Left cardiac atrium (tissue), 4 donors: ENCODE results near the gene TPBGL. TPM values are rescaled to one million over a fixed set of nuclear protein-coding genes. Genes with fewer than 3 reads are reported as not detected.
A peak's percentile ranks its signal among the peaks of the same experiment; 100 is the strongest.

ENCODE experiments used
- ATAC-seq, 2 donors: fragments of 200-7000 bp; cut with Tn5 transposase; one replicate each; pipeline ENCODE4 v1.9.1; 2020; ENCODE audit warnings: mild to moderate bottlenecking in 2 of 2, moderate library complexity in 2 of 2
- DNase-seq: peaks from one replicate; pipeline ENCODE4 v3.0.0-alpha.2; 2020
- intact Hi-C, 2 donors: fragments of 100-400 bp; cut with DNase I; formaldehyde crosslinking; loops; one replicate each; pipeline versions ENCODE4 v1.14.1 to v1.15.1; 2022 to 2023
- total RNA-seq, 2 donors: library from RNA; stranded (reverse); fragmentation: NEBNext Ultra II Directional; extraction: Animal tissue kit (Norgen Biotek cat#: 25700); gene quantifications; one replicate each; pipeline ENCODE4 v1.2.1, GENCODE V29; 2021
- donor health status: DM: no; HTN: yes; CAD: no.
- donor health status: DM: no; HTN: yes; CAD: no; lungs with severe emphysema.
- donor health status: DM: yes; HTN: yes; CAD: no.
- donor health status: Dilated cardiomyopathy.

Gene TPBGL
- total RNA-seq, 2 donors from 2014 or later = 0.21 to 0.42 TPM

DNA sequence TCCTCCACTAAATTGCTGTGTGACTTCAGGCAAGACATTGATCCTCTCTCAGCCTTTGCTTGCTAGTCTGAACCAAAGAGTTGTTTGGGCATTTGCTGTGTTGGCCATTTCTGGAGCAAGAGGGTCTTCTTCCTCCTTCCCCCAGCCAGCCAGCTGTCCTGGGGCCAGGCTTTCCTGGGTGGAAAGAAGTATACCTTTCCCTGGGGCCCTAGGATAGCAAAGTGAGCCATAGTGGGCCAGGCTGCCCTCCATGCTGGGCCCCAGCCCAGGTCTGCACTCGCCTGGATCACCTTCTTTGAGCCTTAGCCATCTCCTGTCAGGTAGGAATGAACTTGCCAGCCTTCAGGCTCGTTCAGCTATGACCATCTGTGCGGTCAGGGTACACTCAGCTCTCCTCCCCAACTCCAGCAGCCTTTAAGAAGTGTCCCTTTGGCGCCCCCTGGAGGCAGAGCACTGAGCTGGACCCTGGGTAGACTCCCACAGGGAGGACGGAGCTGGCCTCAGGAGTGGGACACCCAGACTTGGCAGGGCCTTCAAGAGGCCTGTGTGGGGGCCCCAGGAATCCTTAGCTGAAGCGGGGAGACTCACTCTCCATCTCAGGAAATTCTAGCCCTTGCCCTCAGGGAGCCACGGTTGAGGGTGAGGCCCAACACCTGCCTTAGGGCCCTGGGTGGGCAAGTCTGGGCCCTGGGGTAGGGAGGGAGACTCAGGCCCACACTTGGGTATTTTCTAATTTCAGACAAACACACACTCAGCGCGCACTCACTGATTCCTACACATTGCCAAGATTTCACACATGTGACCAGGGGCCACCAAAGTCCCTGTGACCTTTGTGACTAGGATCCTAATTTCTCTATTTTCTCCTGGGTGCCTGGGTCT, 35.6 kb upstream of the TPBGL start:
- ATAC-seq (peak; percentile 95 to 96), DNase-seq (peak; percentile 92)
- intact Hi-C loops = loop anchor here (1.0 to 5.0 kb wide), 4 partner anchors 37 to 61 kb away; partner anchors contain the start of gene TPBGL (in 1 of the 2)

DNA sequence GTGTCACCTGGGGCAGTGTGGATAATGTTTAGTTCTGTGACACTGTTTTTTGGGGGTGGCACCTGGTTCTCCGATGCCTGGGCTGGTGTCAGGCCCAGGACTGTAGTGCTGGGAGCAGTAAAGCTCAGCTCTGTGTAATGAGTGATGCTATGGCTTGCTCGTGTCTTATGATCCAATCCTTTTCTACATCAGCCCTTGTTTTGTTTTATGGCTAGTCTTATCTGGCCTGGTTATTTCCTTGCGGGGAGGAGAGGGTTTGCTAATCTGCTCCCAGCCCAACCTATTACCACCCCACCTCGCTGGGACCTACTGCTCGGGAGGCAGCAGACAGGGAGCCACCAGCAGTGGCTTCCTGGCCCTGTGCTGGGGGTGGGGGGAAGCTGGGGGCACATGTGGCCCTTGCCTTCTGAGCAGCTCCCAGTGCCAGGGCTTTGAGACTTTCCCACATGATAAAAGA, 35.0 kb upstream of the TPBGL start:
- ATAC-seq (no peak), DNase-seq (no peak)
- intact Hi-C loops = loop anchor here (1.0 to 5.0 kb wide), 4 partner anchors 37 to 61 kb away; partner anchors contain the start of gene TPBGL (in 1 of the 2)

DNA sequence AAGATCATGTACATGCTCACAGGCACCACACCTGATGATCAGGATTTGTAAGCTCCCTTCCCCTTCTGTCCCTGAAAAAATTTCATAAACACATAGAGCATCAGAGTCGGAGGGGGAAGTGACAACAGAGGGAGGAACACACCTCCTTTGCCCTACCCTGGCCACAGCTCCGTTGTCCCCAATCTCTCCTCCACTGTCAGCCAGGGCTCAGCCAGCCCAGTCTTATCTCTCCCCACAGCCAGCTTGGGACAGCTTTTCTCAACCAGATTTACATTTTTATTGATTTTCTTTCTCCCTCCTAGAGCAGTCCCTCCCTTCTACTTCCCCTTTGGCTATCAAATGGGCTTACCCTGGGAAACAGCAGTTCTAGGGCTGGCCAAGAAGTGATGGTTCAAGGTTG, 32.1 kb upstream of the TPBGL start:
- intact Hi-C loops = loop anchor here (5.0 kb wide), 2 partner anchors 34 to 39 kb away; partner anchors contain the start of gene TPBGL (in 1 of the 2)
- ATAC-seq = no peak
- no peak for DNase-seq

DNA sequence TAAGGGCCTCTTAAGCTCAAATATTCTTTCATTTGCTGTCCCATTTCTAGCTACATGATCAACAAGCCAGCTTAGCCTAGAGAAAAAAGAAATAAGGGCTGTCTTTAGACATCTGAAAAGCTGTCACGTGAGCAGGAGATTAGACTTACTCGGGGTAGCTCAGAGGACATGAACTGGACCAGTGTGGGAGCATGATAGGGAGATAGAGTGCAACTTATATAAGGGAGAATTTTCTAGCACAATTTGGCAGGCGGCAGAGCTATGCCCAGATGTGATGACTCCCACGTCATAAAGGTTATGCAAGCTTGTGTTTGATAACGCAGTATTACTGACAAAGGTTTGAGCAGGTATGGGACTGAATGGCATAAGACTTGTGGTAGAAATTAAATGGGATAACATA, 28.2 kb upstream of the TPBGL start:
- intact Hi-C loops = no loop called here
- DNase-seq (no peak), ATAC-seq (no peak)

DNA sequence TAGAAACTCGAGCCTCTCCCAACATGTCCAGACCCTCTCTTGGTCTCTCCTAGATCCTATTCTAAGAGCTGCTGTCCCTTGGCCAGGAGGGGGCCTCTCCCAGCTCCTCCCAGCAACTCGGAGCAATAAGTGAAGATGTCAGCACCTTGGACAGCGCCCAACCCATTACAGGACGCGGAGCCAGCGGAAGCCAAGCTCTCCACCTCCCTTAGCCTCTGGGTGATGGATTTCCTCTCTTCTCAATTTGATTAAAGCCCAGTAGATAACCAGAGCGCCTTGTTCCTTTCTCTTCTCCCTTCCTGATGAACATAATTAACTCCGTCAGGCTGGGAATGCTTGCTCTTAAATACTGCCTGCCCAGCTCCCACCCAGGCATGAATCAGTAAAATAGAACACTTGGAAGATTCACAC, 26.2 kb upstream of the TPBGL start:
- intact Hi-C loops = no loop called here
- ATAC-seq = peak; percentile 53 to 80
- peak; percentile 88 for DNase-seq

DNA sequence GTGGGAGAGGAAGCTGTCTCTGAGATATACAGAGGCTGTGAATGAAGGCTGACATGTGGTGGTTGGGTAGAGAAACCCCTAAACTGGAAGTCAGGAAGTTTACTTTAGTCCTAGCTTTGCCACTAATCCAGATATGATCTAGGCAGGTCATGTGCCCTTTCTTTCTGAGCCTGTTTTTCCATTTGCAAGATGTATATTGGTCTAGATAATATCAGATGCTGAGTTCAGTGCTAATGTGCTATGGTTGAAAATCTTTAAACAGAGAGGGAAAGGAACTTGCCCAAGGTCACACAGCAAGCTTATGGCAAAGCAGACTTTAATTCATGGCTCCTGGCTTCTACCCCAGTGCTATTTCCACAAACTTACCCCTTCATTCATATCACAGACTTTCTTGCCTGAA, 25.7 kb upstream of the TPBGL start:
- no peak for ATAC-seq
- intact Hi-C loops = no loop called here

DNA sequence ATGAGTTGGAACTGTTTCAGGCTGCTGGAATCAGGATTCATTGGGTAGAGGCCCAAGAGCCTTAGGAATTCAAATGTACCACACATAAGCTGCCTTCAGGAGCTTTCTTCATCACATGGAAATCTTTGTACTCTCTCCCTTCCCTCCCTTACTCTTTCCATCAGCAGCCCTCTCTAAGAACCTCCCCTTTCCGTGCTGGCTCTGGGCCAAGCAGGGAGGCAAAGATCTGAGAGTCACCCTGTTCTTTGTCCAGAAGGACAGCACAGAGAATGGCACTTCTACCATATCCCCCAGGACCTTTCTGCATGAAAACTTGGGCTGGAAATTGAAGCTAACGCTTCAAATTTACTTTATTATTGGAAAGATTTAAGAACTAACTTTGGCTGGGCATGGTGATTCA, 20.7 kb upstream of the TPBGL start:
- ATAC-seq (no peak), DNase-seq (no peak)
- intact Hi-C loops = no loop called here

More for the DNA sequence above, 25.7 kb upstream of the TPBGL start:
- no peak for DNase-seq

DNA sequence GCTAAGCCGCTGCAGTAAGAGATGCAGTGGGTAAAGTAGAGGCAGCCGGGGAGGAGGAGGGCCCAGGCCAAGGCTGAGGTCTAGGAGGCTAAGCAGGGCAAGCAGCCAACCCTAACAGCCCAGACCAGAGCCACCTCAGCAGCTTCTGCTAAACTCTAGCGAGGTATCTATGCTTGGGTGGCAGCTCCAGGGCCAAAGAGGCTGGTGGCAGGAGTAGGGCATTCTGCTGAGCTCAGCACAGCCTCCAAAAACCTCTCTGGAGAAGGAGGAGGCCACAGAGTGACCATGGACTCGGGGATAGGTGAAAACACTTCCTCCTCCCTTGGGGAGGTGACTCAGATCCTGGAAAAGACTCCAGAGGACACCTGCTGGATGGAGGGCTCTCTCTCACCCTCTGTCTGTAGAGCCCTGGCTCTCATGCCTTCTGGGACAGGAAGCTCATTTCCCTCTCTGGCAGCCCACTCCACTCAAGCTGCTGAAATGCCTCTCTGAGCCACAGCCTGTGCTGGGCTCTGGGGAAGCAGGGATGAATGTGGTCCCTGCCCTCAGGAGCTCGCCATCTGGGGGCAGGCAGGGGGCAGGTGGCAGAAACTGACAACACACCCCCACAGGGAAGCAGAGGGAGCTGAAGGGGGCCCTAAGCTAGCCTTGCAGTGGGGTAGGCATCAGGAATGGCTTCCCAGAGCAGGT, 16.5 kb upstream of the TPBGL start:
- intact Hi-C loops = no loop called here
- no peak for DNase-seq

DNA sequence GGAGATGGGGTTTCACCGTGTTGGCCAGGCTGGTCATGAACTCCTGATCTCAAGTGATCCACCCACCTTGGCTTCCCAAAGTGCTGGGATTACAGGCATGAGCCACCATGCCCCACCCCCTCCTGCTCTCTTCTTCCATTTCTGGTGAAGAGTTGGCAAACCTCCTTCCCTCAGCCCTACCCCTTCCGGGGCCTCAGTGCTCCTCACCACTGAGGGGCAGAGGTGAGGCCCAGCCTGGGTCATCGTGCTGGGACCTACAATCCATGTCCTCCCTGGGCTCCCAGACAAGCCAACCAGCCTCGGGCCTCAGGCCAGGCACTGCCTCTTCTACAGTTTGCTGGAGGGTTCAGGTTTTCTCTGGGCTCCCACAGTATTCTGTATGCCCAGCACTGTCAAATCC, 14.8 kb upstream of the TPBGL start:
- intact Hi-C loops = no loop called here
- ATAC-seq (no peak), DNase-seq (no peak)

More for the DNA sequence above, 16.5 kb upstream of the TPBGL start:
- no peak for ATAC-seq

DNA sequence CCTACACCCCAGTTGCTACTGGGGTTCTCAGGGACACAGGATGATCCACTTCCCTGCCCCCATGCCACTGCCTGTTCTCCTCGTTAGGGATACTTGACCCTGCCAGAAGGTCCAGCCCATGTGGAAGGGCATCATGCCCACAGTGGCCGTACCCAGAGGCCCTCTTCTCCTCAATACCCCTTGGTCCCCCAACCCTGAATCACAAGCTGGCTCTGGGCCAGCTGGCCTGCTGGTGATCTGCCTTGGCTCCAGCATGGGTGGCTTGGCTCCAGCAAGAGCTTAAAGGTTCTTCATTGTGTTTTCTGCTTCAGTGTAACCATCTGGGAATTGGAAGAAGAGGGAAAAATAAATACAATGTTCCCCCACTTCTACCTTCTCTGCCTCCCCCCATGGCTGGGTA, 11.1 kb upstream of the TPBGL start:
- intact Hi-C loops = no loop called here
- ATAC-seq = no peak
- no peak for DNase-seq

DNA sequence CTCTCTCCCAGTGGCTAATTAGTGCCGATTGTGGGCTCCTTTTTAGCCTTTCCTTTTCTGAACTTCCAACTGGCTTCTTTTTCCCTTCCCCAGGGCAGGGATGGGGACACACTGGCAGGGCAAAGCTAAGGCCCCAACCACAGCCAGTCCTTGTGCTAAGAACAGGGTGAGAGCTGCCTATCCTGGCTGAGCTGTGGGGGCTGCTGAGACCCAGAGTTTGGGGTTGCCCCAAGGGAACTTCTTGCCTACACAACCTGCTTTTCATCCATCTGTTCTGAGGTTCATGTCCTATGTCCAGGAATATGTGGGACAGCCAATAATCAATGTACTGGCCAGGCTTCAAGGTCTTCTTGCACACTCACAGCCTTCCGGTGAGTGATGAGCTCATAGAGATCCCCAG, 10.0 kb upstream of the TPBGL start:
- DNase-seq = no peak

DNA sequence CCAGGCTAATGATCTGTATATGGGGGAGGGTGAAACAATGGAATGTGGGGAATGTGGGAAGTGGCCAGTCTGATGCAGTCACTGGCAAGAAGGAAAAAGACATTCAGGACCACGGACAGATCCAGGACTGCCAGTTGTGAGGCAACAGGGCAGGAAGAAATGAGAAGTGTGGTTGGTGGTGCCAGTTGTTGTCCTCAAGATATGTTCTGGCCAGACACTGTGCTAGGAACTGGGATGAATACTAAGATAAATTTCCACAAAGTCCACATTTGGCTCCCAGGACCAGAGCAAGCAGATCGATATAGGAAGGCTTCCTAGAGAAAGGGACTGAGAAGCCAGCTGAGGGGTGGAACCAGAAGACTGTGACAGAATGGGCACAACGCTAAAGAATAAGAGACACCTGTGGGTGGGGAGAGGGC, 6.8 kb upstream of the TPBGL start:
- intact Hi-C loops = no loop called here
- peak in 1 of 2 donors; percentile 53 for ATAC-seq
- DNase-seq = no peak

More for the DNA sequence above, 10.0 kb upstream of the TPBGL start:
- intact Hi-C loops = no loop called here
- ATAC-seq = no peak

DNA sequence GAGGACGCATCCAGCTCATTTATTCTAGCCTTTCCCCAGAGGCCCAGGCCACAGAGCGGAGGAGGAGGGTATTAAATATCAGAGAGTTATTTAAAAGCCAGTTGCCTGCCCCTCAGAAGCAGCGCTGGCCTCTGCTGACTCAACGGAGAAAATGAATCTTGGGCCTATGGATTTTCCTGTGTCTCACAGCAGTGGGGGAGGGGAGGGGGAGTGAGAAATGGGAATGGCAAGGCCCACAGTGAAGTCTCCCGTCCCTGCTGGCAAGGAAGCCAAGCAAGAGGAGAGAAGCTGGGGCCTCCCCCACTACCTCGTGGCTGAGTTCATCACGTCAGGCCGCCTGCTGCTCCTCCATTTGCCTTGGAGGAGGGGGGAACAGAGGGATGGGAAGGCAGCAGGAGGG, 4.5 kb upstream of the TPBGL start:
- ATAC-seq (no peak), DNase-seq (no peak)
- intact Hi-C loops = no loop called here

DNA sequence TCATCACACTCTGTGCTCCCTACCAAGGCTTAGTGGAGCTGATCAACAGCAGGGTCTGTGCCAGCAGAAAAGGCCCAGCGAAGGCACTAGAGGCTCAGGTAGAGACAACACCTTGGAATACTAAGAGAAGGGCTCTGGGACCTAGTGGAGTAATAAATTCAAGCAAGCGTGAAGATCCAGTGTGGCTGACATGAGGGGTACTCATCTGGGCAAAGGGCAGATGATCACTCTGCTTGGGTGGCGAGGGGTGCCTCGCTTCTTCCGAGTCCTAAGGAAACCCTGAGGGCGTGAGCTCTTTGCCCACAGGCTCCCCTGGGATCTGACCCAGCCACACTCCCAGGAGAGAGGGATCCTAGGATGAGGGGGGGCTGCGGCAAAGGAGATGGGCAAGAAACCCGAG, 3.5 kb upstream of the TPBGL start:
- intact Hi-C loops = no loop called here
- ATAC-seq = no peak
- DNase-seq = no peak

DNA sequence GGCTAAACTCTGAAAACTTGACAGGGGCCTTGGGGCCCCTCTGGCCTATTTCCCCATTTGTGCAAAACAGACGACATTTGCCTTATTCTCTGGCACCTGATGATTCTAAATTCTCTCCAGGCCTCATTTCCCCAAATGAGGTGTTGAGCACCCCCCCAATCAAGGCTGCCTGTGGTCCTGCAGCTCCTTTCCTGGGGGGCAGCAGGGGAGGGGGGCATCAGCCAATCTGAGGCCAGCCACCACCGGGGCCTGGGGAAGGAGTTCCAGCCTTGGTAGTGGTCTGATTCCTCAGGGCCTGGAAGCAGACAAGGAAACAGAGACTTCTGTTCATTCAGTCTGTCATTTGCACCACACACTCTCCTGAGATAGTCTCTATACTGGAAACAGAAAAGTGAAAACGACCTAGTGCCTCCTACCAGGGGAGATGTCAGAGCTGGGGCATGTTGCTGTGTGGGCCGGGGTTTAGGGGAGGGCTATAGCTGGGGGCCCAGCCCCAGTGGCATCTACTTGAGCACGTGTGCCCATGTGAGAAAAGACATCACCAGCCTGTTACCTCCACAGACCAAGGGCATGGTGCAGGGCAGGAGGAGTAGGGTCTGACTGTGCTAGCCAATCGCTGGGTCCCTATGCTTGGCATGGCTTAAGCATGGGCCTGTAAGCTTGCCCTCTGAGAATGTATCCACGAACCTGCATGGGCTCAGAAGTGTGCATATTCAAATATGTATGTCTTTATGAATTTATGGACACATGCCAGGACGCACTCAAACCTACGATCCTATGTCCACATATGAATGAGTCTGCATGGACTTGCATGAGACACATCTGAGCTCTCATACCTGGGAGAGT, 1.8 kb upstream of the TPBGL start:
- intact Hi-C loops = no loop called here
- ATAC-seq = no peak
- DNase-seq = no peak

DNA sequence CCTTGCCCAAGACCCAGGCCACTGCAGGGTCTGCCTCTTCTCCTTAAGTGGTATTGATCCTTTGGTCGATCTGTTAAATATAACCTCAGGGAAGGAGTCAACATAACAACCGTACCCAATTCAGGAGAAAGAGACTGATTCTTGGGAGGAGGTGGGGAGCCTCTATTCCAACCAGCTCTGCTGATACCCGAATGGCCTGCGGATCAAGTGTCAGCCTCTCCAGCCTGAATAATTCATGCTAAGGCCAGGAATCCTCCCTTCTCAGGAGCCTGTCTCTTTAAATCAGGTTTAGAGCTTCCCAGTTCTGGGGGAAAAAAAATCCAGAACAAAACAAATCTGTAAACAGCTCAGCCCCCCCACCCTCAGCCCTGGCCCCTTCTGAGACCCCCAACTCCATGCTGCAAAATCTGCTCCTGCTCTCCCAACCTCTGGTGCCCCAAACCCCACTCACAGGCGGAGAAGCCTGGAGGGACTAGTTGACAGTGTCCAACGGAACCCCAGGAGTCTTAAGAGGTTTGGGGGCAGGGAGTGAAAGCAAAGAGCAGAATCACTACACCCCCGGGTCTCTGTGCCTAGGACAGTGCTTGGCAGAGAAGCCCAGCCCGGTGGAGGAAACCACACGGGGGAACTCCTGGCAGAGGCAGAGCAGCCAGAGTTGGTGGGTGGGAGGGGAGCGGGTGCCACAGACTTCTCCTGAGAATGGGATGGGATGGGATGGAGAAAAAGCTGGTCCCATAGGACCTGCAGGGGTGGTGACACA, 863 bp upstream of the TPBGL start:
- DNase-seq (no peak), ATAC-seq (no peak)
- intact Hi-C loops = loop anchor here (5.0 to 10.0 kb wide), 3 partner anchors 32 to 315 kb away; no protein-coding TSS in a partner anchor

DNA sequence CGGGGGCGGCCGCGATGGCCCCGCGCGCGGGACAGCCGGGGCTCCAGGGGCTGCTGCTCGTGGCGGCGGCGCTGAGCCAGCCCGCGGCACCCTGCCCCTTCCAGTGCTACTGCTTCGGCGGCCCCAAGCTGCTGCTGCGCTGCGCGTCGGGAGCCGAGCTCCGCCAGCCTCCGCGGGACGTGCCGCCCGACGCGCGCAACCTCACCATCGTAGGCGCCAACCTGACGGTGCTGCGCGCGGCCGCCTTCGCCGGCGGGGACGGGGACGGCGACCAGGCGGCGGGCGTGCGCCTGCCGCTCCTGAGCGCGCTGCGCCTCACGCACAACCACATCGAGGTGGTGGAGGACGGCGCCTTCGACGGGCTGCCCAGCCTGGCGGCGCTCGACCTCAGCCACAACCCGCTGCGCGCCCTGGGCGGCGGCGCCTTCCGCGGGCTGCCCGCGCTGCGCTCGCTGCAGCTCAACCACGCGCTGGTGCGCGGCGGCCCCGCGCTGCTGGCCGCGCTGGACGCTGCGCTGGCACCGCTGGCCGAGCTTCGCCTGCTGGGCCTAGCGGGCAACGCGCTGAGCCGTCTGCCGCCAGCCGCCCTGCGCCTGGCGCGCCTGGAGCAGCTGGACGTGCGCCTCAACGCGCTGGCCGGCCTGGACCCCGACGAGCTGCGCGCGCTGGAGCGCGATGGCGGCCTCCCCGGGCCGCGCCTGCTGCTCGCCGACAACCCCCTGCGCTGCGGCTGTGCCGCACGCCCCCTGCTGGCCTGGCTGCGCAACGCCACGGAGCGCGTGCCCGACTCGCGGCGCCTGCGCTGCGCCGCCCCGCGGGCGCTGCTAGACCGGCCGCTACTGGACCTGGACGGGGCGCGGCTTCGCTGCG, 697 bp downstream of the TPBGL start:
- ATAC-seq (peak; percentile 93 to 95), DNase-seq (peak; percentile 85)
- intact Hi-C loops = loop anchor here (5.0 to 10.0 kb wide), 3 partner anchors 34 to 316 kb away; no protein-coding TSS in a partner anchor
